K562 (cell line): Measurements from ENCODE around the gene C1orf174. TPM values are rescaled to one million over a fixed set of nuclear protein-coding genes. Genes with fewer than 3 reads are reported as not detected.

Experiments used
- BRD4 ChIP-seq: fragments of 200-600 bp; sonication (generic); IDR thresholded peaks from 2 replicates; pipeline ENCODE4 v1.6.1; 2017; ENCODE audit warnings: inconsistent platforms
- CAMTA2 ChIP-seq: fragments of 250-450 bp; sonication (Bioruptor Pico); conservative IDR thresholded peaks from 2 replicates; pipeline ENCODE4 v1.5.1; 2022
- CBFB ChIP-seq: sonication (generic); formaldehyde crosslinking; IDR thresholded peaks from 2 replicates; pipeline ENCODE4 v1.4.0; 2020; ENCODE audit warnings: mild to moderate bottlenecking, missing genetic modification reagents
- CTCFL ChIP-seq: IDR thresholded peaks from 2 replicates; pipeline ENCODE4 v1.6.1; 2011; ENCODE audit warnings: borderline replicate concordance, low read depth, mild to moderate bottlenecking, moderate library complexity, low read length; ENCODE audit not compliant: insufficient read depth, poor library complexity, severe bottlenecking
- EZH2 ChIP-seq: IDR thresholded peaks from 2 replicates; pipeline ENCODE4 v1.6.1; 2012; ENCODE audit warnings: low read depth, mild to moderate bottlenecking, inconsistent platforms, low read length, borderline replicate concordance
- FOXK1 ChIP-seq: sonication (generic); formaldehyde crosslinking; IDR thresholded peaks from 2 replicates; pipeline ENCODE4 v1.8.0; 2022; ENCODE audit warnings: missing genetic modification reagents, mild to moderate bottlenecking, borderline replicate concordance
- IFI16 ChIP-seq: fragments of 250-450 bp; sonication (Bioruptor Pico); IDR thresholded peaks from 2 replicates; pipeline ENCODE4 v2.1.2; 2022; ENCODE audit warnings: mild to moderate bottlenecking, inconsistent platforms
- KDM5B ChIP-seq: fragments of 200-600 bp; sonication (generic); IDR thresholded peaks from 2 replicates; pipeline ENCODE4 v1.6.1; 2012; ENCODE audit warnings: low read depth, mild to moderate bottlenecking, moderate library complexity, low read length, control low read depth, inconsistent platforms; ENCODE audit not compliant: insufficient replicate concordance
- MTF1 ChIP-seq: fragments of 250-450 bp; sonication (Bioruptor Pico); IDR thresholded peaks from 2 replicates; pipeline ENCODE4 v1.9.0; 2021; ENCODE audit warnings: moderate library complexity, mild to moderate bottlenecking, inconsistent platforms, borderline replicate concordance
- NR3C1 ChIP-seq: sonication (generic); formaldehyde crosslinking; IDR thresholded peaks from 2 replicates; pipeline ENCODE4 v1.8.1; 2022; ENCODE audit warnings: missing genetic modification reagents
- SNRNP70 ChIP-seq: fragments of 200-400 bp; formaldehyde crosslinking; optimal IDR thresholded peaks from 2 replicates; pipeline ENCODE3; 2017; ENCODE audit warnings: low read depth, low read length
- SRSF7 ChIP-seq: fragments of 200-400 bp; formaldehyde crosslinking; optimal IDR thresholded peaks from 2 replicates; pipeline ENCODE3; 2017; ENCODE audit warnings: mild to moderate bottlenecking, low read depth, low read length
- ZBTB49 ChIP-seq: sonication (generic); formaldehyde crosslinking; IDR thresholded peaks from 2 replicates; pipeline ENCODE4 v1.8.0; 2022; ENCODE audit warnings: missing genetic modification reagents, mild to moderate bottlenecking, borderline replicate concordance
- ZNF140 ChIP-seq: fragments of 250-450 bp; sonication (Bioruptor Pico); IDR thresholded peaks from 2 replicates; pipeline ENCODE4 v1.8.0; 2021; ENCODE audit warnings: moderate library complexity, mild to moderate bottlenecking, inconsistent platforms
- ZNF146 ChIP-seq: IDR thresholded peaks from one replicate; pipeline ENCODE4 v1.6.1; 2018; ENCODE audit warnings: missing compliant biosample characterization; ENCODE audit not compliant: unreplicated experiment
- ZNF583 ChIP-seq: fragments of 250-450 bp; sonication (Bioruptor Pico); IDR thresholded peaks from 2 replicates; pipeline ENCODE4 v1.4.0; 2020
- ZNF668 ChIP-seq: fragments of 250-450 bp; sonication (Bioruptor Pico); IDR thresholded peaks from 2 replicates; pipeline ENCODE4 v1.8.0; 2022; ENCODE audit warnings: mild to moderate bottlenecking, inconsistent platforms
- polyA plus RNA-seq, 8 experiments: library from polyadenylated mRNA; depleted of rRNA in 4 of 8; stranded (reverse) in 5 of 8; unstranded in 3 of 8; fragments of >200 nt; fragmentation: Nextera tagmentation in 2 of 8; fragmentation: Illumina TruSeq in 1 of 8; extraction: Ambion mirVana in 2 of 8; extraction: Trizol in 1 of 8; gene quantifications; 2 replicates each; pipeline versions ENCODE4 v1.2.1 to v1.2.3, GENCODE V29; 2011 to 2014; ENCODE audit warnings: inconsistent platforms in 1 of 8, missing spikeins in 1 of 8
- total RNA-seq, 7 experiments: library from RNA; depleted of rRNA in 6 of 7; stranded (reverse); fragments of >200 nt in 6 of 7; fragmentation: Illumina TruSeq in 2 of 7; extraction: Trizol in 2 of 7; gene quantifications; 2 replicates each; pipeline versions ENCODE4 v1.2.1 to v1.2.3, GENCODE V29; 2011 to 2021; ENCODE audit warnings: low replicate concordance in 1 of 7
- TF ChIP-seq, protein P1 (sequence below): sonication (generic); formaldehyde crosslinking; IDR thresholded peaks from 2 replicates; pipeline ENCODE4 v1.4.0; 2020; ENCODE audit warnings: mild to moderate bottlenecking, missing genetic modification reagents
- TF ChIP-seq, protein P2 (sequence below): fragments of 450-650 bp; IDR thresholded peaks from 2 replicates; pipeline ENCODE4 v1.6.1; 2016

The C1orf174 gene
- total and polyA plus RNA-seq, 9 of the 15 experiments (the other 6 are each of a cell fraction or from before 2014, with no cell fraction given) = 38.5 to 64.9 (median 45.4) TPM

GRCh38 chr1:3900969-3901529 is 977 bp upstream of the C1orf174 start (continued):
- TF ChIP-seq, protein P1, sequence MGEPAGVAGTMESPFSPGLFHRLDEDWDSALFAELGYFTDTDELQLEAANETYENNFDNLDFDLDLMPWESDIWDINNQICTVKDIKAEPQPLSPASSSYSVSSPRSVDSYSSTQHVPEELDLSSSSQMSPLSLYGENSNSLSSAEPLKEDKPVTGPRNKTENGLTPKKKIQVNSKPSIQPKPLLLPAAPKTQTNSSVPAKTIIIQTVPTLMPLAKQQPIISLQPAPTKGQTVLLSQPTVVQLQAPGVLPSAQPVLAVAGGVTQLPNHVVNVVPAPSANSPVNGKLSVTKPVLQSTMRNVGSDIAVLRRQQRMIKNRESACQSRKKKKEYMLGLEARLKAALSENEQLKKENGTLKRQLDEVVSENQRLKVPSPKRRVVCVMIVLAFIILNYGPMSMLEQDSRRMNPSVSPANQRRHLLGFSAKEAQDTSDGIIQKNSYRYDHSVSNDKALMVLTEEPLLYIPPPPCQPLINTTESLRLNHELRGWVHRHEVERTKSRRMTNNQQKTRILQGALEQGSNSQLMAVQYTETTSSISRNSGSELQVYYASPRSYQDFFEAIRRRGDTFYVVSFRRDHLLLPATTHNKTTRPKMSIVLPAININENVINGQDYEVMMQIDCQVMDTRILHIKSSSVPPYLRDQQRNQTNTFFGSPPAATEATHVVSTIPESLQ (CRISPR knock-in tag) = 0 out of 2 replicates have a peak, but pooled peaks have one; percentile 66
- TF ChIP-seq ZNF146 (CRISPR knock-in tag) (no peak), SRSF7 (no peak), MTF1 (CRISPR knock-in tag) (no peak), IFI16 (CRISPR knock-in tag) (no peak), ZBTB49 (CRISPR knock-in tag) (no peak), SNRNP70 (no peak), ZNF668 (no peak), CBFB (CRISPR knock-in tag) (peak; percentile 54; the same call in 1 of the 2 replicates), BRD4 (no peak), EZH2 (no peak), FOXK1 (CRISPR knock-in tag) (no peak; the same call in 1 of the 2 replicates), ZNF583 (no peak), CAMTA2 (CRISPR knock-in tag) (peak; percentile 55; the same call in 1 of the 2 replicates), NR3C1 (CRISPR knock-in tag) (no peak), ZNF140 (CRISPR knock-in tag) (no peak), CTCFL (no peak), KDM5B (peak; percentile 37)
- TF ChIP-seq, protein P2, sequence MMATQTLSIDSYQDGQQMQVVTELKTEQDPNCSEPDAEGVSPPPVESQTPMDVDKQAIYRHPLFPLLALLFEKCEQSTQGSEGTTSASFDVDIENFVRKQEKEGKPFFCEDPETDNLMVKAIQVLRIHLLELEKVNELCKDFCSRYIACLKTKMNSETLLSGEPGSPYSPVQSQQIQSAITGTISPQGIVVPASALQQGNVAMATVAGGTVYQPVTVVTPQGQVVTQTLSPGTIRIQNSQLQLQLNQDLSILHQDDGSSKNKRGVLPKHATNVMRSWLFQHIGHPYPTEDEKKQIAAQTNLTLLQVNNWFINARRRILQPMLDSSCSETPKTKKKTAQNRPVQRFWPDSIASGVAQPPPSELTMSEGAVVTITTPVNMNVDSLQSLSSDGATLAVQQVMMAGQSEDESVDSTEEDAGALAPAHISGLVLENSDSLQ = peak; percentile 95
